Measurements from ENCODE around the gene RACK1.
A peak's percentile ranks its signal among the peaks of the same experiment; 100 is the strongest.
"Not testable (repeated sequence)": the region's sequence is repeated elsewhere in the genome, so short reads cannot be mapped to it uniquely, and the experiment has no call there.

RACK1 gene

DNA sequence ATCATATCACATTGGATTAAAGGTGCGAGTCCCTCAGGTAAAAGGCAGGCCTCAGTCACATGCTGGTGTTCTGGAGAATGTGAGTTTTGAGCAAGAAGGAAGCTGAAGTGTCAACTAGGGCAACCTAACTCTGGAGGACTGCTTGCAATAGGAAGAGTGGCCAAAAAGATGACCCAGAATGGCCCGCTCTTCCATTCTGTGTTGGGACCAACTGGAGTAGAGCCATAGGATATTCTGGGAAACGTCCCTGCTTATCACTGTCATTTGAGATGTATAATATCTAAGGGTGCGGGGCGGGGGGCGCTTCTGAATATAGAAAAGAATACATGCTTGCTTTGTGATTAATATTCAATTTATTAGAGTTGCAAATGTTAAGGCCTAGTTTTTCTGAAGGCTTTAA, 31.6 kb downstream of the RACK1 start:
- DNase-seq = no peak

DNA sequence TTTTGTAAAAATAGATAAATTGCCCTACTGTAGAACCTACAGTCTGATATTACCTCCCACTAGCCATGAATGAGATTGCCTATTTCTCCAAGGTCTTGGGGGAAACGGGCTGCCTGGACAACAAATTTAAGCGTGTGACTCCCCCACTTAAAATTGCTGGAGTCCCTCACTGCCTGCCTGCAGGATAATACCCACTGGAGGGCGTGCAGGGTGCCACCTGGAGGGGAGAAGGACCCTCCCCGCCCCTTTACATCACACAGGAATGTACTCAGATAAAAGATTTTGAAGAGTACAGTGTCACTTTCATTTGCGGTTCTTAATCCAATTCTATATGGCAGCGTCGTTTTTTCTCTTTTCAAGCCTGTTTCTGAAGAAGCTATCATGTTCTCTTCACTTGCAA, 32.5 kb downstream of the RACK1 start:
- DNase-seq = no peak

DNA sequence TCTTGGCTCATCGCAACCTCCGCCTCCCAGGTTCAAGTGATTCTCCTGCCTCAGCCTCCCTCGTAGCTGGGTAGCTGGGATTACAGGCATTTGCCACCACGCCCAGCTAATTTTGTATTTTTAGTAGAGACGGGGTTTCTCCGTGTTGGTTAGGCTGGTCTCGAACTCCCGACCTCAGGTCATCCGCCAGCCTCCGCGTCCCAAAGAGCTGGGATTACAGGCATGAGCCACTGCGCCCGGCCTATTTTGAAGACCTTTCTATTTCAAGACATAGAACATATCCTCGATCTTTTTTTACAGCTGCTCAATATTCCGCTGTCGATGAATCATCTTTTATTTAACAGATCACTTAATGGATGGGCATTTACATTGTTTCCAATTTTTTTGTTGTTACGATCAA, 33.0 kb downstream of the RACK1 start:
- not testable (repeated sequence) for DNase-seq

- not testable (repeated sequence) for DNase-seq
Observed at GRCh38 chr5:181210148-181210547, 33.6 kb downstream of the RACK1 start.

DNA sequence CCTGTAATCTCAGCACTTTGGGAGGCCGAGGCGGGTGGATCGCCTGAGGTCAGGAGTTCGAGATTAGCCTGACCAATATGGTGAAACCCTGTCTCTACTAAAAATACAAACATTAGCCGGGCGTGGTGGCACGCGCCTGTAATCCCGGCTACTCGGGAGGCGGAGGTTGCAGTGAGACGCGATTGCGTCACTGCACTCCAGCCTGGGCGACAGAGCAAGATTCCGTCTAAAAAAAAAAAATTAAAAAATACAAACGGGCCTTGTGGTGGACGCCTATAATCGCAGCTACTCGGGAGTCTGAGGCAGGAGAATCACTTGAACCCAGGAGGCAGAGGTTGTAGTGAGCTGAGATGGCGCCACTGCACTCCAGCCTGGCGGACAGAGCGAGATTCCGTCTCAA, 34.7 kb downstream of the RACK1 start:
- DNase-seq = not testable (repeated sequence)

GRCh38 chr5:181207960-181208253, 35.8 kb downstream of the RACK1 start:
- DNase-seq = no peak

GRCh38 chr5:181207214-181207959, 36.3 kb downstream of the RACK1 start:
- peak; percentile 80 to 88 for DNase-seq

DNA sequence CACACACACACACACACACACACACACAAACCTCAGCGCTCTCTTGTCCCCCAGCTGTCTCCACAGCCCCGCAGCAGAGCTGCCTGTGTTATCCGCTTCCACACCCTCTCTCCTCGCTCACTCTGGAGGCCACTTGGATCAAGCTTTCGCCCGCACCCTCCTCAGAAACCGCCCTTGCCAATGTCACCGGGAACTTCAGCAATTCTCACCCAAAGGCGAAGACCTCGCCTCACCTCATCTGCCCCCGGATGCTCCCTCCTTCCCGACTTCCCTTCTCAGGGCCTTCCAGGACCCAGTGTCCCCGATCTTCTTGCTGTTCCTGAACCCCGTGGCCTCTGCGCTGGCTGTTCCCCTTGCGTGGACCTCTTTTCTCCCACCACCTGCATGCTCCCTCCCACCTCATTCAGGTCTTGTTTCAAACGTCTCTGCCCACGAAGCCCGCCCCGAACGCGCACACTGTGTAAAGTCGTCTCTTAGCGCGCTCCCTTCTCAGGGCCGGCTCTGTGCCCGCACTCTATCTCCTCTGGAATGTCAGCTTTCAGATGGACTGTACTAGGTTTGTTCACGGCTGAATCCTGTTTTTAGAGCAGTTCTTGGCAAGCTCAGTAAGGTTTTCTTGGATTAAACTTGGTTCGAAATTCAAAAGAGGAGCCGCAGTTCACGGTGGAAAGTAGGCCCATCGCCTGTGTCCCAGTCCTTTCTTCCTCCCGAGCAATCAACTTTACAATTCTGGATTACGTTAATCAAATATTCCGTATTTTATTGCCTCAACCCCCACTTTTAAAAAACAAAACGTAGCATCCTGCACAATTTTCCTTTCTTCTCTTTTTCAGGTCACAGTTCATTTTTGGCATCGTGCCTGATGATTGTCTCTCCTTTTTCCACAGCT, 37.7 kb downstream of the RACK1 start:
- DNase-seq = no peak

DNA sequence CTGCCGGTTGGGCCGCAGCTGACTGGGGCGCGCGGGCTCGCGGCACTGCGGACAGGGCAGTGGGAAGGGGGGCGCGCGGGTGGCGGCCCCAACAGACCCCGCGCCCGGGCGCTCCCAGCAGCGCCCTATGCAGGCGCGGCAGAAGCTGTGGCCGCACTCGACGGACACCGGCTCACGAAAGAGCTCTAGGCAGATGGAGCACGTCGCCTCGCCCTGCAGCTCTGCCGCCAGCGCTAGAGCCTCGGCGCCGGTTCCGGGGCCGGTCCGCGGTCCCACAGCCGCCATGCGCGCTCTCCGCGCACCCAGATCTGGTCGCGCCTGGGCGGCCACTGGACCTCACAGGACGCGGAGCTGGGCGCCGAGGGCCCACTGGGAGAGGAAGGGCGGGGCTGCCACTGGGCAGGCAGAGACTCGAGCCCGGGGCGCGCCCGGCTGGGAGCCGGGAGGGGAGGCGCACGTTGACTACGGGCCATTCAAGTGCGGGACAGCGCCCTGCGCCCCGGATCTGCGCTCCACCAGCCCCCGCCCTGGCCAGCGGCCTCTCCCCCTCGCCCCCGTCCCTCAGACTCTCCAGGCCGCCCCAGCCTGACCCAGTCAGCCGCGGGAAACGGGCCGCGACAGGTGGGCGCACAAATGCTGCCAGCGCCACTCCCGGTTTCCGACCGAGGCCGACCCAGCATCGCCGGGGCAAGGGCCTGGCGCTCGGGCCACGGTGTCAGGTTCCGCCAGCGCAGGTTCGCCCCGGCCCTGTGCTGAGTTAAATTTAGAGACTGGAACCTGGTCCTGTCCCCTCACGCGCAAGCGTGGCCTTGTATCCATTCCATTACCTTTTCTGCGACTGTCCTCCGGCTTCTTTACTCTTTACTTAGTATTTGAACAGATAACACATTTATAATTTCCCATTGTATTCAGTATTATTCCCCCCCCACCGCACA, 38.6 kb downstream of the RACK1 start, which contains the start of gene TRIM7:
TSS of gene TRIM7 (minus strand) at position 371 of the 935 bp plus-strand sequence. CDS start at position 285, 86 bp downstream.
- peak; percentile 39 to 52 for DNase-seq

GRCh38 chr5:181204113-181204825, 39.4 kb downstream of the RACK1 start:
- no peak for DNase-seq

- no peak for DNase-seq
Observed at GRCh38 chr5:181203777-181204112, 40.0 kb downstream of the RACK1 start.

DNA sequence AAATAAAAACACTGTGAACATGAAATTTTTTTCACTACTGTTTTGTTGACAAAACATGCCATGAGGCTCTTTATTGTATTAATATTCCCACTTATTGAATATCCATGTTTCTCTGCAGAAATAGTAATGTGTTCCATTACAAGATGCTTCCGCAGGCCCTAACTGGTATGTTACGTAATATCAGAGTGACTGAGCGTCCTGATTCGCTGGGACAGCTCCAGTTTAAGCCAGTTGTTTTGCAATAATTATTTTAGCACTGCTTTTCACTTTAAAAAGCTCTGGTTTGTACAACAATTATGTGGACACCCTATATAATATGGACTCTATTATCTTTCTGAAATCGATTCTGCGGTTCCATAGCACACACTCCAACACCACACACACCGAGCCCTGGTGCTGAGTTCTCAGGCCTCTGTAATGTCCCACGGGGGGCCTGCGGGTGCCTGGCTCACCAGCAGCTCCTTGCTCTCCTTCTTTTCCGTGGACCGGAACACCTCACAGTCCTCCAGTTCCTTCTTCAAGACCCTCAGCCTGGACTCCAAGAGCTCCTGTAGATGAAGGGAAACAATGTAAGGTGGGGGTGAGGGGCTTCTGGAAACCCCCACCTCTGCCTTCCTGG, 40.5 kb downstream of the RACK1 start:
- peak; percentile 73 to 77 for DNase-seq

DNA sequence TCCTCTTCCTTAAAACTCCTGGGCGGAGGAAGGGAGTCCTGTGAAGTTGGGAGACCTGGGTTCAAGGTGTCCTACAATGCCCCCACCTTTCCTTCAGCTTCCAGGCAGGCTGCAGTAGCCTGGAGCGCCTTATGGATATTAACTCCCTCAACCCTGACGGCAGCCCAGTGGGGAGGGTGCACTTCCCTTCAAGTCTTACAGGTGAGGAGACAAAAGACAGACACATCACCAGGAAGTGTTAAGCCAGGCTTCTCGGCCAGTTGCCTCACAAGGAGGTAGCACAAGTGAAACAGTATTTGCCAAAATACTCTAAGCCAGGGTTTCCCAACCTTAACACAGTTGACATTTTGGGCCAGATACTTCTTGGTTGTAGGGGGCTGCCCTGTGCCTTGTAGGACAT, 42.9 kb downstream of the RACK1 start:
- DNase-seq = no peak

DNA sequence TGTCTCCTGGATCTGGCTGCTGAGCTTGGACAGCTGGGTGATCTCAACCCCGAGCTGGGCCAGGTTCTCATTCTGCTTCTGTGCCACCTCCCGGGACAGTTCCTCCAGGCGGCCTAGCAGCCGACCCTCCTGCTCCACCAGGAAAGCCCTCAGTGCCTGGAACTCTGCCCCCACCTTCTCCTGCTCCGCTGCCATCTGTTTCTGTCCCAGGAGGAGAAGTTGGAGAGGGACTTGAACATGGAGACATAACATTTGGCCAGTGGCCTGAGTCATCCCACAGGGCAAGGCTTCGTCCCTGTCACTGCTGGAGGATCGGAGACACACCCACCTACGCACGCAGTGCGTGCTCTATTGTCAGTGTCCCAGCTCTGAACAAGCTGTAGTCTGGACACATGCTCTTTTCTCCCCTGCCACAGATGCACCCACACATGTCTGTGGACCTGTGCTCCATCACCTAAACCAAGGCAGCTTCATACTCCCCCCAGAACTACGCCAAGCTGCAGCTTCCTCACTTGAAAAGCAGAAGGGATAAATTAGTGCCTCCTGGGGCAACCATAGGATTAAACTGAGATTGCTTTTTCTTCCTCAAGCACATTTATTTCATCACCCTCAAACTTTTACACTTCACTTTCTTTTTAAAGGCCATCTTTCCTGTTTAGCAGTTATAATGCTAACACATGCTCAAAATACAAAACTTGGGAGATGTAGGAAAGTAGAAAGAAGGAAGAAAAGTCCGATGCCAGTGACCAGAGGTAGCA, 43.6 kb downstream of the RACK1 start:
- peak in 1 of 2 donors; percentile 46 for DNase-seq

GRCh38 chr5:181198905-181199519, 44.7 kb downstream of the RACK1 start:
- DNase-seq = no peak

DNA sequence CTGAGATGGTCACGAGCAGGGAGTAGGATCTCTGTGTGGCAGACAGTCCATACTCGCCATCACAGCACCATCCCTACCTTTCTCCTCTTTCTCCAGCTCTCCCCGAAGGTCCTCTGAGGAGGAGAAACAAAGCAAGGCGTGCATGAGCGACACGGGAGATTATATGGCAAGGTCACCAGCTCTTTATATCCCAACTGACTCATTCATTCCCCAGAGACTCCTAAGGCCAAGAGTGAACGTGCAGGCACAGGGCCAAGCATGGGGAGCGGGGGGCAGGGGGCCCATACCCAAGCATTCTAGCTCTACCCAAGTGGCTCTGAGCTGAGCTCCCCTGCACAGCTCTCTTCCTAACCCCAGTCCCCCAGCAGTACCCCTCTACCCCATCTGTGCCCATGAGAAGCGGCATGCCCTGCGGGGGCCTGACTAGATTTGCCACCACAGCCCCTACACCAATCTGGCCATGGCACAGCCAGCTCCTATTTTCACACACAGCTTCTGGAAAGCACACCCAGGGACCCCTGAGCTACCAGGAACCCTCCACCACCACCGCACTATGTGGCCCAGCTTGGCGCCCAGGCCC, 45.5 kb downstream of the RACK1 start:
- no peak for DNase-seq

DNA sequence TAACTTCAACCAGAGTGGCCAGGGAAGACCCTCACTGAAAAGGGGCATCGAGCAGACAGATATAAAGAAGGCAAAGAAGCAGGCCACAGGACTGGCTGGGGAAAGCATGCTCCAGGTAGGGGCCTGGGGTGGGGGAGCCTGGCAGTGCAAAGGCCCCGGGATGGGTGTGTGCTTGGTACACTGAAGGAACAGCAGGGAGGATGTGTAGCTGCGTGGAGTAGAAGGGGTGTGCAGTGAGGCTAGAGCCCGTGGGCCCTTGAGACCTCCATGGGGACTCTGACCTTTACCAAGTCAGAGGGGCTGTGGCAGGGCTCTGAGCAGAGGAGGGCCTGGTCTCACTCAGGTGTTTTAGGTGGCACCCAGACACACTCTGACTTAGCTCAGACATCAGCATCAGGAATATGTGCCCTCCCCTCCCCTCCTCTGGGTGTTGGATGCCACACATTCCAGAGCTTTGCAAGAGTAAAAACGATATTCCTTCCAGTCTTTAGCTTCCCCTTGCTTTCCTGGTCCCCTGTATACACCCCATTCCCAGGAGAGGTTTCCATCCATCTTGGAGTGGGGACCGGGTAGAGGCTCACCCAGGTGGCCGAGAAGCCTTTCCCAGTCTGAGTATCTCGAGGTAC, 46.3 kb downstream of the RACK1 start:
- DNase-seq = no peak

GRCh38 chr5:181195249-181195761, 48.4 kb downstream of the RACK1 start:
- DNase-seq = no peak

DNA sequence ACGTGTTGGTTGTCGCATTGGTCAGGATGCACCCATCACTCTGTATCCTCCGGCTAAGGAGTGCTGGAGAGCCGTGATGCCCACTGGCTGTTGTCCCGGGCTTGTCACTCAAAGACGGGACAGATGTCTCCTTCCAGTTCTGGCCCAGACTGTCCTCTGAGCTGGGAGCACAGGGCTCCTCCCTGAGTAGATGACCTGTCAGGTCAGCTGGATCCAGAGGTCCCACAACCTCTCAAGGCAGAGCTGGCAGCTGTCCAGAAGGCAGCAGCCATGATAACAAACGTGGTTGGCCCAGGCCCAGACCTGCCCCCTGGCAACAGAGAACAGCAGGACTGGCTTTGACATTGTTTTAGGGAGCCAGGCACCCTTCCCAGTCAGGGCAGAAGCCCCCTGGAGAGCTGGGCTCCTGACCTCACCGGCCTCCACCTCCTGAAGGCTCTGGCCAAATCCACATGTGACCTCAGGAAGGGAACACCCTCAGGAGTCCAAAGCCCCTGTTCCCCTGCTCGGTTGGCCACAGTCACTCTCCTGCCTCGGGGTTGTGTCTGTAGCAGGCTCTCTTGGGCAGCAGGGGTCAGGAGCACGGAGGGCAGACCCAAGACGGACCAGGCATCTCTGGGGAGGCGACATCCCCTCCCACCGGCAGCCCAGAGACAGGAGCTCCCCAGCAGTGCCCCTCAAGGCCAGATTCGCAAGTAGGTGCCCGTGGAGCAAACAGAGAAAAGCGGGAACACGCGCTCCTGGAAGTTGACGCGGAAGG, 49.0 kb downstream of the RACK1 start:
- no peak for DNase-seq
